OCI-LY1 (cell line): ENCODE measurements around the gene SDR42E1.

Experiments used
- H2AFZ ChIP-seq: fragments of 200-600 bp; sonication (generic), shearing (Covaris generic); 2 replicates; pipeline ENCODE4 v1.6.0; 2014; ENCODE audit warnings: antibody characterized with exemption, mild to moderate bottlenecking, low read length
- H3F3A ChIP-seq: fragments of 200-600 bp; sonication (generic), shearing (Covaris generic); 2 replicates; pipeline ENCODE4 v1.6.0; 2014; ENCODE audit warnings: mild to moderate bottlenecking, antibody characterized with exemption, low read length, moderate library complexity; ENCODE audit not compliant: insufficient read depth
- H3K27ac ChIP-seq: fragments of 200-600 bp; sonication (generic); 2 replicates; pipeline ENCODE4 v1.5.1; 2014; ENCODE audit warnings: low read length, mixed run types, mild to moderate bottlenecking, low read depth; ENCODE audit not compliant: poor library complexity, severe bottlenecking
- H3K27me3 ChIP-seq: fragments of 200-600 bp; sonication (generic); 2 replicates; pipeline ENCODE4 v1.6.0; 2014; ENCODE audit warnings: antibody characterized with exemption, mild to moderate bottlenecking, low read length, moderate library complexity; ENCODE audit not compliant: insufficient read depth
- H3K36me3 ChIP-seq: fragments of 200-600 bp; sonication (generic); 2 replicates; pipeline ENCODE4 v1.6.1; 2014; ENCODE audit warnings: mild to moderate bottlenecking, antibody characterized with exemption, low read length, moderate library complexity, mixed read lengths; ENCODE audit not compliant: insufficient read depth
- H3K4me1 ChIP-seq: fragments of 200-600 bp; sonication (generic); 2 replicates; pipeline ENCODE4 v1.5.1; 2014; ENCODE audit warnings: mild to moderate bottlenecking, low read length, moderate library complexity; ENCODE audit not compliant: insufficient read depth, severe bottlenecking
- H3K4me2 ChIP-seq: fragments of 200-600 bp; sonication (generic), shearing (Covaris generic); 2 replicates; pipeline ENCODE4 v1.6.1; 2014; ENCODE audit warnings: low read length
- H3K4me3 ChIP-seq: fragments of 200-600 bp; sonication (generic); 2 replicates; pipeline ENCODE4 v1.5.1; 2014; ENCODE audit warnings: low read length, low read depth, mild to moderate bottlenecking, mixed read lengths; ENCODE audit not compliant: poor library complexity, severe bottlenecking
- H3K79me2 ChIP-seq: fragments of 200-600 bp; shearing (Covaris generic); 2 replicates; pipeline ENCODE4 v1.6.1; 2016; ENCODE audit warnings: mixed run types, low read length, mixed read lengths; ENCODE audit not compliant: insufficient read depth
- H3K9ac ChIP-seq: fragments of 200-600 bp; sonication (generic), shearing (Covaris generic); 2 replicates; pipeline ENCODE4 v1.6.1; 2014; ENCODE audit warnings: mild to moderate bottlenecking, low read length, mixed read lengths
- H3K9me2 ChIP-seq: fragments of 200-600 bp; sonication (generic), shearing (Covaris generic); 2 replicates; pipeline ENCODE4 v1.6.1; 2014; ENCODE audit warnings: low read depth, mild to moderate bottlenecking, low read length, mixed read lengths
- H3K9me3 ChIP-seq: fragments of 200-600 bp; shearing (Covaris generic); 2 replicates; pipeline ENCODE4 v1.6.1; 2014; ENCODE audit warnings: low read length, mixed read lengths
- H4K20me1 ChIP-seq: fragments of 200-600 bp; sonication (generic), shearing (Covaris generic); 2 replicates; pipeline ENCODE4 v1.6.0; 2016; ENCODE audit warnings: mild to moderate bottlenecking, low read length; ENCODE audit not compliant: insufficient read depth
- CTCF ChIP-seq: fragments of 200-600 bp; sonication (generic), shearing (Covaris generic); IDR thresholded peaks from 2 replicates; pipeline ENCODE4 v1.5.1; 2017; ENCODE audit warnings: mild to moderate bottlenecking, antibody characterized with exemption, low read length, moderate library complexity, mixed read lengths
- EZH2 ChIP-seq: fragments of 200-600 bp; sonication (generic), shearing (Covaris generic); IDR thresholded peaks from 2 replicates; pipeline ENCODE4 v1.8.0; 2017; ENCODE audit warnings: borderline replicate concordance, mixed run types, mild to moderate bottlenecking, antibody characterized with exemption, low read length, moderate library complexity, mixed read lengths

Gene SDR42E1

DNA sequence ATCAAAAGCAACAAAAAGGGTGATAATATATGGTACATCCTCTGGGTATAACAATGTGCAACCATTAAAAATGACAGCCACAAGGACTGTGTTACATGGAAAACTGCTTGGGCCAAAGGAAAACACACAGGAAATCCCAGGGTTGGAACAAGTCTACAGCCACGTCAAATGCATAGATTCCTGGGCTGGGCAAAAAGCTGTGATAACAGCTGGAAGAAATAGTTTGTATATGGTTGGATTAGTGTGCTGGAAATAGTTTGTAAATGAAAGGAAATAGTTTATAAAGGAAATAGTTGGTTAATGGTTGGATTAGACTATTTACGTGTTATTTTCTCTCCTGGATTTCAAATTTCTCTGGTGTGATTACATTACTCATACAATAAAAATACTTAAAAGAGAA is 26.4 kb upstream of the SDR42E1 start:
- Histone ChIP-seq H3K27me3 (no peaks in the 10 kb centered on the region), H3K79me2 (no peaks in the 10 kb centered on the region), H3K9me2 (no peaks in the 10 kb centered on the region), H2AFZ (no peak overlapping the region), H3K9ac (no peak overlapping the region), H3K36me3 (no peaks in the 10 kb centered on the region), H3K4me3 (no peak overlapping the region), H4K20me1 (no peaks in the 10 kb centered on the region), H3K4me2 (no peak overlapping the region), H3K4me1 (no peaks in the 10 kb centered on the region), H3K9me3 (no peaks in the 10 kb centered on the region), H3K27ac (no peak overlapping the region), H3F3A (no peaks in the 10 kb centered on the region)
- TF ChIP-seq CTCF (no peak), EZH2 (no peak)

DNA sequence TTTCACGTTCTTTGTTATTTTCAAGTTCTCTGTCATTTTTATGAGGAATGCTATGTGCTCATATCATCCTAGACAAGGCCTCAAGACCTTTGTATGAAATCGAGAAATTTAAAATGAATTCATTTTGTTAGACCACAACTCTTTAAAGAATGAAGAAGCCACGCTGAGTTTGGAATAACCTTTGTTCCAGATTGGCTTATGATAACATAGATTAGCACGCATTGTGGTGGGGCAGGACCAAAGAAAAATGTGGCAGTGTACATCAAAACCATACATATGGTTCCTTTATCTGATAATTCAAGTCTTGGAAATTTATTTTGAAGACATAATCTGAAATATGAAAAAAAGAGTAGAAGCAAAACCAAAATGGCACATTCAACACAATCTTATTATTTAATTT is 26.0 kb upstream of the SDR42E1 start:
- Histone ChIP-seq H3K9ac (no peak overlapping the region), H3K9me2 (no peaks in the 10 kb centered on the region), H3F3A (no peaks in the 10 kb centered on the region), H3K27me3 (no peaks in the 10 kb centered on the region), H3K4me2 (no peak overlapping the region), H3K27ac (no peak overlapping the region), H3K36me3 (no peaks in the 10 kb centered on the region), H3K9me3 (no peaks in the 10 kb centered on the region), H3K4me1 (no peaks in the 10 kb centered on the region), H4K20me1 (no peaks in the 10 kb centered on the region), H3K4me3 (no peak overlapping the region), H2AFZ (no peak overlapping the region), H3K79me2 (no peaks in the 10 kb centered on the region)
- TF ChIP-seq CTCF (no peak), EZH2 (no peak)

DNA sequence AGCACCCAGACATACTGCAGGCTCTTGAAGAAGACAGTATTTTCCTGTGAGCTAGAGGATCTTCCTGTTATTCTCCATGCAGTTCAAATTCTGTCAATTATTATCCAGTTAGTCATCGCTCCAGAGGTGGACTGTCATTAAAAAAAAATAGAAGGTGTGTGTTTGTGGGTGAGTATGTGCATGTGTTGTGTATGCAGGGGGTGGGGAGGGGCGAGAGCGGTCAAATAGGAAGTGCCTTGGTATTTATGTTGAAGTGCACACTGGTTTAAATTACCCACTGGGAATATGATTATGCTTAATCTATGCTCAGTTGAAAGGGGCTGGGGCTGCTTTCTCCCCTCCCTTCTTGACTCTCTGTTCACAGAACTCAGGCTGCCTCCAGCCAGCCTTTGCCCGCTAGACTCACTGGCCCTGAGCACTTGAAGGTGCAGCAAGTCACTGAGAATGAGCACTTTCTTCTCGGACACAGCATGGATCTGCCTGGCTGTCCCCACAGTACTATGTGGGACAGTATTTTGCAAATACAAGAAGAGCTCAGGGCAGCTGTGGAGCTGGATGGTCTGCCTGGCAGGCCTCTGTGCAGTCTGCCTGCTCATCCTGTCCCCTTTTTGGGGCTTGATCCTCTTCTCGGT is 23.8 kb upstream of the SDR42E1 start, which contains the start of gene HSD17B2:
Gene HSD17B2 (plus strand): TSS at position 273 of the 632 bp plus-strand sequence. CDS start 172 bp downstream, at position 445.
- Histone ChIP-seq H3K4me3 (no peak within 1 kb of the TSS), H2AFZ (no peak within 1 kb of the TSS), H3K79me2 (no peaks in the 10 kb centered on the region), H3K9me3 (no peaks in the 10 kb centered on the region), H3K27me3 (no peaks in the 10 kb centered on the region), H3K4me1 (no peaks in the 10 kb centered on the region), H3K4me2 (no peak within 1 kb of the TSS), H4K20me1 (no peaks in the 10 kb centered on the region), H3K9me2 (no peaks in the 10 kb centered on the region), H3K36me3 (no peaks in the 10 kb centered on the region), H3K9ac (no peak within 1 kb of the TSS), H3F3A (no peaks in the 10 kb centered on the region), H3K27ac (no peak within 1 kb of the TSS)
- no peak for TF ChIP-seq EZH2
- TF ChIP-seq CTCF, result no peak
